HCT116 (cell line): Measurements from ENCODE around the gene TJP1. TPM values are rescaled to one million over a fixed set of nuclear protein-coding genes. Genes with fewer than 3 reads are reported as not detected.

Experiments used
- ATAC-seq: fragments of 200-7000 bp; cut with Tn5 transposase; 2 replicates; pipeline ENCODE4 v1.9.1; 2020; ENCODE audit warnings: mild to moderate bottlenecking, moderate library complexity
- BruUV-seq: library from RNA; stranded (reverse); fragments of 400-500 nt; replicated peaks from 2 replicates; lab custom pipeline; 2021; lab: Mats Ljungman, UMichigan
- CTCF ChIA-PET: fragments of 300-600 bp; sonication (Branson Sonifier 250); formaldehyde crosslinking; loops from one replicate; lab custom pipeline; 2021; ENCODE audit warnings: antibody characterized with exemption; lab: Charles Lee
- POLR2A ChIA-PET: fragments of 300-600, 350-600 bp; sonication (Branson Sonifier 250); formaldehyde crosslinking; loops from one replicate; lab custom pipeline; 2021; ENCODE audit warnings: antibody characterized with exemption; lab: Charles Lee
- RAD21 ChIA-PET, 2 experiments: fragments of 300-600 bp; sonication (Branson Sonifier 250); formaldehyde crosslinking; loops; one replicate each; lab custom pipeline; 2023; ENCODE audit warnings: low total read pairs in 2 of 2; ENCODE audit not compliant: uncharacterized antibody in 2 of 2, unreplicated experiment in 2 of 2, low non-redundant PET in 1 of 2; lab: Charles Lee
- DNase-seq: peaks from one replicate; pipeline ENCODE4 v3.0.0-alpha.2; 2010; ENCODE audit warnings: low read depth, low spot score
- H2AFZ ChIP-seq: fragments of 200-600 bp; shearing (Covaris generic), sonication (generic); 2 replicates; pipeline ENCODE4 v1.6.1; 2017; ENCODE audit warnings: low read depth, mixed run types, mixed read lengths, antibody characterized with exemption, low read length; ENCODE audit not compliant: poor library complexity, severe bottlenecking
- H3K27ac ChIP-seq: 2 replicates; pipeline ENCODE4 v1.5.1; 2012; ENCODE audit warnings: low read depth, low read length
- H3K27me3 ChIP-seq: fragments of 200-600 bp; sonication (generic); 2 replicates; pipeline ENCODE4 v1.6.1; 2016; ENCODE audit warnings: mixed run types, low read length, mixed read lengths; ENCODE audit not compliant: insufficient read depth
- H3K36me3 ChIP-seq, 2 experiments: fragments of 200-500 bp in 1 of 2; fragments of 200-600 bp in 1 of 2; sonication (Bioruptor generic) in 1 of 2; sonication (generic) in 1 of 2; 2 replicates each; pipeline versions ENCODE4 v1.5.1 to v1.6.1; 2014 to 2016; ENCODE audit warnings: low read length in 2 of 2, inconsistent platforms in 1 of 2, mixed read lengths in 1 of 2, mixed run types in 1 of 2; ENCODE audit not compliant: insufficient read depth in 2 of 2, control insufficient read depth in 1 of 2
- H3K4me1 ChIP-seq, 2 experiments: fragments of 200-600 bp in 1 of 2; sonication (generic) in 1 of 2; 2 replicates each; pipeline versions ENCODE4 v1.5.1 to v1.6.1; 2012 to 2017; ENCODE audit warnings: low read length in 2 of 2, inconsistent platforms in 1 of 2, mild to moderate bottlenecking in 1 of 2, mixed read lengths in 1 of 2, mixed run types in 1 of 2, moderate library complexity in 1 of 2; ENCODE audit not compliant: insufficient read depth in 2 of 2, control insufficient read depth in 1 of 2
- H3K4me2 ChIP-seq: fragments of 200-600 bp; sonication (generic); 2 replicates; pipeline ENCODE4 v1.6.1; 2017; ENCODE audit warnings: mixed run types, low read length, mixed read lengths
- H3K4me3 ChIP-seq, 2 experiments: fragments of 200-600 bp in 1 of 2; sonication (generic) in 1 of 2; replicated peaks in 1 of 2; 2 replicates each; pipeline ENCODE4 v1.5.1; 2011 to 2016; ENCODE audit warnings: low read length in 2 of 2, control low read depth in 1 of 2, low read depth in 1 of 2, mild to moderate bottlenecking in 1 of 2, mixed read lengths in 1 of 2, mixed run types in 1 of 2
- H3K79me2 ChIP-seq: fragments of 200-600 bp; sonication (generic); 2 replicates; pipeline ENCODE4 v1.6.1; 2017; ENCODE audit warnings: mild to moderate bottlenecking, mixed run types, low read length, moderate library complexity, mixed read lengths; ENCODE audit not compliant: insufficient read depth
- H3K9ac ChIP-seq: fragments of 200-600 bp; sonication (generic); 2 replicates; pipeline ENCODE4 v1.6.1; 2016; ENCODE audit warnings: low read length, mixed read lengths
- H3K9me2 ChIP-seq: fragments of 200-600 bp; sonication (generic), shearing (Covaris generic); 2 replicates; pipeline ENCODE4 v1.6.1; 2017; ENCODE audit warnings: mixed run types, mild to moderate bottlenecking, moderate library complexity; ENCODE audit not compliant: insufficient read depth
- H3K9me3 ChIP-seq, 2 experiments: fragments of 200-500 bp in 1 of 2; fragments of 200-600 bp in 1 of 2; sonication (Bioruptor generic) in 1 of 2; sonication (generic) in 1 of 2; 2 replicates each; pipeline ENCODE4 v1.6.1; 2014 to 2017; ENCODE audit warnings: low read length in 2 of 2, mixed read lengths in 2 of 2, inconsistent platforms in 1 of 2, low read depth in 1 of 2, mild to moderate bottlenecking in 1 of 2, mixed run types in 1 of 2, moderate library complexity in 1 of 2; ENCODE audit not compliant: control insufficient read depth in 1 of 2, insufficient read depth in 1 of 2
- H4K20me1 ChIP-seq: fragments of 200-600 bp; sonication (generic), shearing (Covaris generic); 2 replicates; pipeline ENCODE4 v1.6.1; 2017; ENCODE audit warnings: mixed run types, mild to moderate bottlenecking, moderate library complexity; ENCODE audit not compliant: insufficient read depth
- CEBPB ChIP-seq: IDR thresholded peaks from 2 replicates; pipeline ENCODE4 v1.6.1; 2012; ENCODE audit warnings: low read depth
- EZH2 ChIP-seq: fragments of 200-600 bp; sonication (generic); IDR thresholded peaks from 2 replicates; pipeline ENCODE4 v1.6.1; 2017; ENCODE audit warnings: antibody characterized with exemption, mixed run types
- EZH2phosphoT487 ChIP-seq: fragments of 200-600 bp; IDR thresholded peaks from 2 replicates; pipeline ENCODE4 v1.6.1; 2018; ENCODE audit warnings: antibody characterized with exemption, borderline replicate concordance
- POLR2A ChIP-seq: IDR thresholded peaks from 2 replicates; pipeline ENCODE4 v1.7.0; 2011; ENCODE audit warnings: borderline replicate concordance; ENCODE audit not compliant: insufficient read depth, insufficient read length; ENCODE audit errors: extremely low read depth
- SIN3A ChIP-seq: IDR thresholded peaks from 2 replicates; pipeline ENCODE4 v1.6.1; 2012; ENCODE audit warnings: low read depth
- SP1 ChIP-seq: IDR thresholded peaks from 2 replicates; pipeline ENCODE4 v1.6.1; 2012; ENCODE audit warnings: low read depth
- SRF ChIP-seq: IDR thresholded peaks from 2 replicates; pipeline ENCODE4 v1.6.1; 2012; ENCODE audit warnings: low read depth
- TCF7L2 ChIP-seq: IDR thresholded peaks from 2 replicates; pipeline ENCODE4 v1.7.0; 2011; ENCODE audit warnings: borderline replicate concordance, inconsistent platforms; ENCODE audit not compliant: insufficient read depth, insufficient read length; ENCODE audit errors: extremely low read depth
- ZFX ChIP-seq: fragments of 450-650 bp; IDR thresholded peaks from 2 replicates; pipeline ENCODE4 v1.6.1; 2017
- intact Hi-C: fragments of 100-400 bp; cut with micrococcal nuclease; formaldehyde crosslinking; loops from 2 replicates; pipeline ENCODE4 v1.10.0; 2022
- total RNA-seq: library from RNA; stranded (reverse); gene quantifications from one replicate; pipeline ENCODE4 v1.2.1, GENCODE V29; 2021; ENCODE audit not compliant: unreplicated experiment
- TF ChIP-seq, protein P1 (sequence below): IDR thresholded peaks from 2 replicates; pipeline ENCODE4 v1.6.1; 2012

The TJP1 gene
- total RNA-seq, 1 experiment from 2014 or later, result 83.6 TPM

- ChIA-PET POLR2A (no interaction called here), CTCF (no interaction called here), RAD21 (no interaction called here)
- no peak overlapping the region for H3K27ac ChIP-seq
- peaks cover 16 to 24% of the 10 kb centered on the region in 2 experiments for H3K4me1 ChIP-seq
- no peaks in the 10 kb centered on the region for H3K36me3 ChIP-seq
- intact Hi-C loops, result no loop called here
- BruUV-seq, result no TSS peak
- no peaks in the 10 kb centered on the region for H3K9me2 ChIP-seq
- H3K27me3 ChIP-seq, result no peaks in the 10 kb centered on the region
- H2AFZ ChIP-seq, result no peak overlapping the region
- H3K4me3 ChIP-seq, result no peak overlapping the region
- no peak overlapping the region for H3K4me2 ChIP-seq
- H3K9ac ChIP-seq, result no peak overlapping the region
- DNase-seq (no peak), ATAC-seq (no peak)
- no peaks in the 10 kb centered on the region for H3K79me2 ChIP-seq
- no peaks in the 10 kb centered on the region for H4K20me1 ChIP-seq
- no peaks in the 10 kb centered on the region for H3K9me3 ChIP-seq
- no peak for TF ChIP-seq EZH2phosphoT487
- TF ChIP-seq CEBPB, result no peak
Observed at GRCh38 chr15:29688506-29689286, 133.6 kb downstream of the TJP1 start.

DNA sequence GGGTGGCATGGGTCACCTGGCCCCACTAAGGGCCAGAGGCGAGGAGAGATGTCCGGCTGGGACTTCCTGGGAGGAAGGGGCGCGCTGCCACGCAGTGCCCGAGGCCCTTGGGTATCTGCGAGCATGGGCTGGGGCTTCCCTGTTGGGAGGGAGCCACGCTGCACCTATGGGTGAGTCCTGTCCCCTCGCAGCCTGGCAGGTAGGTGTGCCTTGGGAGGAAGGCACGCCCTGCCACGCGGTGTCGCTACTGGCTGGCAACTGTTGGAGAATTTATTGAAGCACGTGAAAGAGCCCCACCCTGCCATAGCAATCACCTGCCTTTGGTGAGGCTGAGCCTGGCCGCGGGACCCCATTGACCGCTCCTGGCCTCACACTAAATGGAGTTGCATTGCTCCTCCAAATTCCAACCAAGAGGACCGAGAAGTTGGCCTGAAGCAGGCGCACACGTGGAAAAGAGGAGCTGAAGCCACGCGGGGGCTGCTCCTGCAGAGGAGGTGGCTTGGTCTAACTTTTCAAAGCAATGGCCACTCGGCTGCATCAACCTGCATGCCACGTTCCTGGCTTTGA, 134.2 kb downstream of the TJP1 start:
- H3K27ac ChIP-seq, result no peak overlapping the region
- H3K9me2 ChIP-seq, result no peaks in the 10 kb centered on the region
- TF ChIP-seq SIN3A, result no peak
- TF ChIP-seq ZFX, result no peak
- no peak for TF ChIP-seq TCF7L2
- TF ChIP-seq, protein P1, sequence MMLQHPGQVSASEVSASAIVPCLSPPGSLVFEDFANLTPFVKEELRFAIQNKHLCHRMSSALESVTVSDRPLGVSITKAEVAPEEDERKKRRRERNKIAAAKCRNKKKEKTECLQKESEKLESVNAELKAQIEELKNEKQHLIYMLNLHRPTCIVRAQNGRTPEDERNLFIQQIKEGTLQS, result no peak
- TF ChIP-seq SRF, result no peak
- no peak for TF ChIP-seq SP1
- no peak for TF ChIP-seq POLR2A
- TF ChIP-seq EZH2, result no peak
- BruUV-seq, result no TSS peak
- no peak for ATAC-seq
- H3K36me3 ChIP-seq, result no peaks in the 10 kb centered on the region
- DNase-seq, result no peak
- no peak overlapping the region for H2AFZ ChIP-seq
- H3K9ac ChIP-seq, result no peak overlapping the region
- H3K9me3 ChIP-seq, result no peaks in the 10 kb centered on the region
- H3K79me2 ChIP-seq, result no peaks in the 10 kb centered on the region
- H3K27me3 ChIP-seq, result no peaks in the 10 kb centered on the region
- POLR2A ChIA-PET, result no interaction called here
- CTCF ChIA-PET, result no interaction called here
- intact Hi-C loops, result no loop called here
- H3K4me1 ChIP-seq, result peaks cover 9 to 17% of the 10 kb centered on the region in 2 experiments
- H3K4me3 ChIP-seq, result no peak overlapping the region
- H4K20me1 ChIP-seq, result no peaks in the 10 kb centered on the region
- RAD21 ChIA-PET, result no interaction called here
- no peak overlapping the region for H3K4me2 ChIP-seq
